SU-DHL-6 (cell line): ENCODE data around the gene CKAP2L.

Experiments used
- H2AFZ ChIP-seq: fragments of 200-600 bp; sonication (generic); 2 replicates; pipeline ENCODE4 v1.6.1; 2014; ENCODE audit warnings: low read depth, mild to moderate bottlenecking, moderate library complexity, mixed read lengths, antibody characterized with exemption, low read length; ENCODE audit not compliant: severe bottlenecking
- H3F3A ChIP-seq: fragments of 200-600 bp; shearing (Covaris generic); 2 replicates; pipeline ENCODE4 v1.6.0; 2016; ENCODE audit warnings: antibody characterized with exemption, mild to moderate bottlenecking; ENCODE audit not compliant: insufficient read depth
- H3K27ac ChIP-seq: fragments of 200-600 bp; sonication (generic); 2 replicates; pipeline ENCODE4 v1.5.1; 2016; ENCODE audit warnings: low read depth, mild to moderate bottlenecking, low read length, moderate library complexity, mixed read lengths
- H3K27me3 ChIP-seq: fragments of 200-600 bp; sonication (generic), shearing (Covaris generic); 2 replicates; pipeline ENCODE4 v1.6.0; 2014; ENCODE audit warnings: mild to moderate bottlenecking, low read length
- H3K36me3 ChIP-seq: fragments of 200-600 bp; sonication (generic); 2 replicates; pipeline ENCODE4 v1.6.1; 2014; ENCODE audit warnings: mild to moderate bottlenecking, low read length, mixed read lengths
- H3K4me2 ChIP-seq: fragments of 300-600, 200-600 bp; shearing (Covaris generic), sonication (generic); 2 replicates; pipeline ENCODE4 v1.6.0; 2014; ENCODE audit warnings: low read length, low read depth, mild to moderate bottlenecking; ENCODE audit not compliant: poor library complexity, severe bottlenecking
- H3K4me3 ChIP-seq: fragments of 200-600 bp; sonication (generic); 2 replicates; pipeline ENCODE4 v1.5.1; 2014; ENCODE audit warnings: antibody characterized with exemption, low read length, mild to moderate bottlenecking, mixed read lengths; ENCODE audit not compliant: insufficient read depth, poor library complexity, severe bottlenecking
- H3K79me2 ChIP-seq: fragments of 200-600 bp; sonication (generic); 2 replicates; pipeline ENCODE4 v1.6.1; 2014; ENCODE audit warnings: mild to moderate bottlenecking, low read length, moderate library complexity; ENCODE audit not compliant: insufficient read depth
- H3K9ac ChIP-seq: fragments of 200-600 bp; sonication (generic); 2 replicates; pipeline ENCODE4 v1.7.0; 2014; ENCODE audit warnings: mild to moderate bottlenecking, low read length
- H3K9me2 ChIP-seq: fragments of 200-600 bp; sonication (generic); replicated peaks from 2 replicates; pipeline ENCODE4 v1.6.1; 2014; ENCODE audit warnings: low read length; ENCODE audit not compliant: insufficient read depth
- H3K9me3 ChIP-seq: fragments of 200-600 bp; sonication (generic); 2 replicates; pipeline ENCODE4 v1.6.1; 2014; ENCODE audit warnings: low read length, mixed read lengths; ENCODE audit not compliant: insufficient read depth
- H4K20me1 ChIP-seq: fragments of 200-600 bp; sonication (generic); 2 replicates; pipeline ENCODE4 v1.6.1; 2014; ENCODE audit warnings: low read depth, mild to moderate bottlenecking, antibody characterized with exemption, low read length, moderate library complexity, mixed read lengths
- EZH2phosphoT487 ChIP-seq: fragments of 200-600 bp; sonication (generic), shearing (Covaris generic); conservative IDR thresholded peaks from 2 replicates; pipeline ENCODE4 v1.6.1; 2018; ENCODE audit warnings: mild to moderate bottlenecking, antibody characterized with exemption, low read length, moderate library complexity, mixed read lengths
- TF ChIP-seq, protein P1 (sequence below): fragments of 200-600 bp; sonication (generic); IDR thresholded peaks from one replicate; pipeline ENCODE4 v1.5.1; 2017; ENCODE audit warnings: antibody characterized with exemption, mild to moderate bottlenecking, low read length, moderate library complexity; ENCODE audit not compliant: insufficient read depth, poor library complexity, severe bottlenecking

CKAP2L gene

GRCh38 chr2:112779598-112779997 is 15.2 kb upstream of the CKAP2L start:
- Histone ChIP-seq H3K9me3 (no peaks in the 10 kb centered on the region), H3K4me3 (no peak overlapping the region), H4K20me1 (no peaks in the 10 kb centered on the region), H3K9ac (no peak overlapping the region), H3K9me2 (no peaks in the 10 kb centered on the region), H3F3A (no peaks in the 10 kb centered on the region), H3K4me2 (no peak overlapping the region), H3K27ac (no peak overlapping the region), H2AFZ (no peak overlapping the region), H3K79me2 (no peaks in the 10 kb centered on the region), H3K27me3 (no peaks in the 10 kb centered on the region), H3K36me3 (no peaks in the 10 kb centered on the region)
- TF ChIP-seq, protein P1, sequence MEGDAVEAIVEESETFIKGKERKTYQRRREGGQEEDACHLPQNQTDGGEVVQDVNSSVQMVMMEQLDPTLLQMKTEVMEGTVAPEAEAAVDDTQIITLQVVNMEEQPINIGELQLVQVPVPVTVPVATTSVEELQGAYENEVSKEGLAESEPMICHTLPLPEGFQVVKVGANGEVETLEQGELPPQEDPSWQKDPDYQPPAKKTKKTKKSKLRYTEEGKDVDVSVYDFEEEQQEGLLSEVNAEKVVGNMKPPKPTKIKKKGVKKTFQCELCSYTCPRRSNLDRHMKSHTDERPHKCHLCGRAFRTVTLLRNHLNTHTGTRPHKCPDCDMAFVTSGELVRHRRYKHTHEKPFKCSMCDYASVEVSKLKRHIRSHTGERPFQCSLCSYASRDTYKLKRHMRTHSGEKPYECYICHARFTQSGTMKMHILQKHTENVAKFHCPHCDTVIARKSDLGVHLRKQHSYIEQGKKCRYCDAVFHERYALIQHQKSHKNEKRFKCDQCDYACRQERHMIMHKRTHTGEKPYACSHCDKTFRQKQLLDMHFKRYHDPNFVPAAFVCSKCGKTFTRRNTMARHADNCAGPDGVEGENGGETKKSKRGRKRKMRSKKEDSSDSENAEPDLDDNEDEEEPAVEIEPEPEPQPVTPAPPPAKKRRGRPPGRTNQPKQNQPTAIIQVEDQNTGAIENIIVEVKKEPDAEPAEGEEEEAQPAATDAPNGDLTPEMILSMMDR = no peak
- TF ChIP-seq EZH2phosphoT487 = no peak

- no peak overlapping the region for H3K27ac ChIP-seq
- H3K79me2 ChIP-seq = no peaks in the 10 kb centered on the region
- no peak overlapping the region for H3K9ac ChIP-seq
- H3K4me2 ChIP-seq = no peak overlapping the region
- H2AFZ ChIP-seq = no peak overlapping the region
- H3K9me3 ChIP-seq = no peaks in the 10 kb centered on the region
- H3K4me3 ChIP-seq = no peak overlapping the region
- no peaks in the 10 kb centered on the region for H3K36me3 ChIP-seq
- no peaks in the 10 kb centered on the region for H4K20me1 ChIP-seq
- TF ChIP-seq, protein P1 = no peak
- TF ChIP-seq EZH2phosphoT487 = no peak
- H3F3A ChIP-seq = no peaks in the 10 kb centered on the region
- no peaks in the 10 kb centered on the region for H3K27me3 ChIP-seq
- H3K9me2 ChIP-seq = no peaks in the 10 kb centered on the region
Observed at GRCh38 chr2:112777036-112777435, 12.6 kb upstream of the CKAP2L start.

- no peak overlapping the region for H3K4me2 ChIP-seq
- no peaks in the 10 kb centered on the region for H3K9me3 ChIP-seq
- no peak overlapping the region for H3K9ac ChIP-seq
- no peaks in the 10 kb centered on the region for H3K79me2 ChIP-seq
- no peaks in the 10 kb centered on the region for H3K27me3 ChIP-seq
- H3K36me3 ChIP-seq = no peaks in the 10 kb centered on the region
- no peak overlapping the region for H2AFZ ChIP-seq
- no peak overlapping the region for H3K4me3 ChIP-seq
- H3F3A ChIP-seq = no peaks in the 10 kb centered on the region
- H3K9me2 ChIP-seq = no peaks in the 10 kb centered on the region
- H4K20me1 ChIP-seq = no peaks in the 10 kb centered on the region
- no peak overlapping the region for H3K27ac ChIP-seq
- TF ChIP-seq EZH2phosphoT487 = no peak
- TF ChIP-seq, protein P1 = no peak
Observed at GRCh38 chr2:112776113-112776512, 11.7 kb upstream of the CKAP2L start.
